GM19372 (cell line): ENCODE data around the gene SLC2A2.
A peak's percentile ranks its signal among the peaks of the same experiment; 100 is the strongest.
"Not testable (repeated sequence)": the region's sequence is repeated elsewhere in the genome, so short reads cannot be mapped to it uniquely, and the experiment has no call there.

Experiments
- ATAC-seq: cut with Tn5 transposase; IDR thresholded peaks from one replicate; pipeline ENCODE4 v1.9.1; 2021; ENCODE audit warnings: mild to moderate bottlenecking, low read depth, moderate library complexity; ENCODE audit not compliant: unreplicated experiment

Gene SLC2A2

DNA sequence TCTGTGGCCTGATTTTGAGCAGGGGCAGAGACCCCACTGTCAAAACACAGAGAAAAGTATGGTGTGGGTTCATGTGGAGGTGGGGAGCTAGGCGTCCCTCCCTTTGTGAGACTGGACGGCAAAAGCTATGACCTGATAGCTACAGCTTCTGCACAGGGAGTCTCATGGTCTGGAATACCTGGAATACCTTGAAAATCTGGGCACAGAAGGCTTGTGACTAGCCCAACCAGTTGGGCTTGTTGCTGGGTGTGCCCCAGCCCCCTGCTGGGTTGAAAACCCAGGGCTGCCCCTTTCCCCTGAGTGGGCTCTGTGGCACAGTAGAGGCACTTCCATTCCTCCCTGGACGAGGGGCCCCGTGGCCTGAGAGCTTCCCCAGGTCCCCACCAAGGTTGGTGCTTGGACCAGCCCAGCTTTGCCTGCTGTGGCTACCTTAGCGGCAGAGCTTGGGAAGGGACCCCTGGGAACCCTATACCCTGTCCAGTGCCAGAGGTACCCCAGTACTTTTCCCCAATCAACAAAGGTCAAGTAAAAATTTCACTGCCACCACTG, 37.3 kb downstream of the SLC2A2 start:
- ATAC-seq, result no peak

DNA sequence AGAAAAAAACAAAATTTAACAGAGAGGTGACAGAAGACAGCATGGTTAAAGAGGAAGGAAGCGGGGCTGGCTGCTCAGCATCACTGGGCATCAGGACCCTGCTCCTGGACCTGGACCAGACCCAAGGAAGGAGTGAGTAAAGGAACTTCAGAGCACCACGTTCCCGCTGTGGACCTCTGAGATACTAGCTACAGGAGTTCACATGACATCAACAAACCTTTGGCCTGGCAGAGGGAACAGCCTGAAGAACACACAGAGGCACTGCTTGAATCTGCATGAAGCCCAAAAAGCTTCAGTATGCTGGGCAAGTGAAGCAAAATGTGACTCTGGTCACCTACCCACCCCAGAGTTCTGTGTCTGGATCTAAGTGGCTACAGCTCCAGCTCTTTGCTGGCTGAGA, 38.1 kb downstream of the SLC2A2 start:
- no peak for ATAC-seq

DNA sequence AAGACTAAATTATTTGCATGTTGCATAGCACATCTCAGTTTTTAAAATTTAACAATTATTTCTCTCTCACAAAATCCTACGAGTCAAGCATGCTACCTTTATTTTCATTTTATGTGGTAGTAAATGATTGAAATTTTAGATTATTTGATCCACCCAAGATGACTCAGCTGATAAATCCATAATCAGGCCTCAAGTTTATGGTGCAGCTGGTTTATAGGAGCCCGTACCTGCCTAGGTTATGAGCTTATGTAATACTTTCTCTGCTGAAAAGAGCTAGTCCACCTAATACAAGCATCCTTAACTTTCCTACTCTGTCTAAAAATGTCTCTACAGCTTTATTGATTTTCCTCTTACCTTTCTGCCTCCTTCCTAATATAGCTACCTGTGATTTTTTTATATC, 41.2 kb downstream of the SLC2A2 start:
- ATAC-seq, result no peak

- peak; percentile 98 for ATAC-seq
Measured at GRCh38 chr3:170982733-170983132, 43.8 kb downstream of the SLC2A2 start.

DNA sequence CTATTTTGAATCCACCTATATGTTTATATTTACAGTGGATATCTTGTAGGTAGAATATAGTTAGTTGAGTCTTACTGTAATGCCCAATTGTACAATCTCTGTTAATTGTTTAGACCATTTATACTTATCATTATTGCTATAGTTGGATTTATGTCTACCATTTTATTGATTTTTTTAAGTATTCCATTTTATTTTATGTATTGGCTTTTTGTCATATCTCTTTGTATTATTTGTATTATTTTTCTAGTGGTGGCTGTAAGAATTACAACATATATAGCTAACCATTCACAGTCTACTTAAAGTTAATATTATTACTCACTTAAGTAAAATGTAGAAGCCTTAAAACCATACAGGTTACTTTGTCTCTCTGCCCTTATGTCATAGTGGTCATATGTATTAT, 46.1 kb downstream of the SLC2A2 start:
- ATAC-seq, result no peak

GRCh38 chr3:170977949-170978745, 48.4 kb downstream of the SLC2A2 start:
- no peak for ATAC-seq

GRCh38 chr3:170976190-170976519, 50.4 kb downstream of the SLC2A2 start:
- ATAC-seq, result no peak

DNA sequence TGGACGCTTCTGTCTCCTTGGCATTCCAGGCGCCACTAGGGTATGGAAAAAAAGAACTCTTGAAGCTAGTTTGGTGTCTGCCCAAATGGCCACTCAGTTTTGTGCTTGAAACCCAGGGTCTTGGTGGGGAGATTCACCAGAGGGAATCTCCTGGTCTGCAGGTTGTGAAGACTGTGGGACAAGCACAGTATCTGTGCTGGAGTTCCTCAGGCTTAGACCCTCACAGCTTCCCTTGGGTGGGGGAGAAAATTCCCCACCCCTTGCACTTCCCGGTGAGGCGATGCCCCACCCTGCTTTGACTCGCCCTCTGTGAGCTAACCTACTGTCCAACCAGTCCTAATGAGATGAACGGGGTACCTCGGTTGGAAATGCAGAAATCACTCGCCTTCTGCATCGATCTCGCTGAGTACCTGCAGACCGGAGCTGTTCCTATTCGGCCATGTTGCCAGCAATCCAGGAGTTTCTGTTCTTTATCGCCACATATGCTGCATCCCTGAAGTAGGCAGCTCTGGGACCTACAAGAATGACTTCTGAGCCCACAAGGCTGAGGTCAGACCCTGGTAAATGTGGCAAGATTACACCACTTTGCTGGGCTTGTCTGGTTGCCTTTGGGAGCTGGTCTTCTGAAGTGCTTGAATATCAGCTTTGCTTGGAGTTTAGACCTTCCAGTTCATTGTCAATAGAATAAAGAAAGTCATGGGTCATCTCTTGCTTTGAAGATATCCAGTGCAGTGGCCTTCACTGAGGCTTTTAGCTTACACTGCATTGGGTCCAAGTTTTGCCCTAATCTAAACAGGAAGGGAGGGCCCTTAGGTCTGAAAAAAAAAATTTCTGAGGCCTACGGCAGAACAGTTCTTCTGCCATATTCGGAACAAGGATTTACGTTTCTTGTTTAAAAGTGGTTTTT, 51.0 kb downstream of the SLC2A2 start:
- ATAC-seq, result no peak

DNA sequence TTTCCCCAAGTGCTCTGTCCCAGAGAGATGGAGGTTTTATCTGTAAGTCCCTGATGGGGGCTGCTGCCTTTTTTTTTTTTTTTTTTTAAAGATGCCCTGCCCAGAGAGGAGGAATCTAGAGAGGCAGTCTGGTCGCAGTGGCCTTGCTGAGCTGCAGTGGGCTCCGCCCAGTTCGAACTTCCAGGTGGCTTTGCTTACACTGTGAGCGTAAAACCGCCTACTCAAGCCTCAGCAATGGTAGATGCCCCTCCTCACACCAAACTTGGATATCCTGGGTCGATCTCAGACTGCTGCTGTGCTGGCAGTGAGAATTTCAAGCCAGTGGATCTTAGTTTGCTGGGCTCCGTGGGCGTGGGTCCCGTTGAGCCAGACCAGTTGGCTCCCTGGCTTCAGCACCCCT, 51.6 kb downstream of the SLC2A2 start:
- no peak for ATAC-seq

GRCh38 chr3:170972917-170973316, 53.6 kb downstream of the SLC2A2 start:
- not testable (repeated sequence) for ATAC-seq

GRCh38 chr3:170967126-170967525, 59.4 kb downstream of the SLC2A2 start:
- ATAC-seq, result no peak

DNA sequence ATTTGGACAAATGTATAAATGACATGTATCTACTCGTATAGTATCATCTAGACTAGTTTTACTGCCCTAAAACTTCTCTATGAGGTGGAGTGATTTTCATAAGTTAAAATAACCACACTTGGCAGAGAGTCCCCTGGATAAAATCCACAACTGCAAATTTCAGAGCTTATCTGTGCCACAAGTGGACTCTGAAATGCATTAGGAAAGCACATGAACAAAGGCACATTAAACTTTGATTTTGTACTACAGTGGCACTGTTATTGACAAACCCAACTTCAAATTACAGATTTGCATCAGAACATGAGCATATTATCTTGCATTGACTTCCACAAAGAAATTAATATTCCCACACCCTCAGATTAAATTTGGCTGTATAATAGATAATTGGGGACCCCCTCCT, 60.0 kb downstream of the SLC2A2 start:
- no peak for ATAC-seq

DNA sequence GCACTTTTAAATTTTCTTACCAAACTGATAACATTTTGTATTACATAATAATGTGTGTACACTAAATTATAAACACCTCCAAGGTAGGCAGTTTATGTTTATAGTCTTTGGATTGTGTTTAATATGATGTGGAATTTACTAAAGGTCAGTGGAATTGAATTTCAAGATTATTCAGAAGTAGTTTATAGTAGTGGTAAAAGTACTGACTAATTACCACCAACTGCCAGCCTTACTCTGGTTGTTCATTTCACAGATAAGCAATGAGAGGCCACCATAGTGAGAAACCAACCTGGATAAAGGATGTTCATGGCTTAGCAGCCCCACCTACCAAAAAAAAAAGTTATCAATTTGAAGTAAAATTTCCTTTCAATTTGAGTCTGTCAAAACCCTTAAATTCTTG, 64.1 kb downstream of the SLC2A2 start:
- no peak for ATAC-seq

- ATAC-seq, result no peak
Measured at GRCh38 chr3:170961616-170962400, 64.7 kb downstream of the SLC2A2 start.

GRCh38 chr3:170959457-170959856, 67.1 kb downstream of the SLC2A2 start:
- ATAC-seq, result no peak

DNA sequence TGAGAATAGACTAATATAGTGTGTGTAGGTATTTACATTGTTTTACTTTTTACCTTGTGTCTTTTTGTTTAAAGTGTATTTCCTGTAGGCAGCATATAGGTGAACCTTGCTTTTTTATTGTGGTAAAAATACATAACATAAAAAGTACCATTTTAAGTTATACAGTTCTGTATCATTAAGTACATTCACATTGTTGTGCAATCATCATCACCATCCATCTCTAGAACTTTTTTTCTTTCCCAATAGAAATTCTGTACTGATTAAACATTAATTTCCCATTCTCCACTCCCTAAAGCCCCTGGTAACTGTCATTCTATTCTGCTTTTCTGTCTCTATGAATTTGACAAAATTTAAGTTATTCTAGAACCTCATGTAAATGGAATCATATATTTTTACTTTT, 69.9 kb downstream of the SLC2A2 start:
- no peak for ATAC-seq

GRCh38 chr3:170953736-170954135, 72.8 kb downstream of the SLC2A2 start:
- ATAC-seq, result no peak

GRCh38 chr3:170953229-170953628, 73.3 kb downstream of the SLC2A2 start:
- ATAC-seq, result no peak

- no peak for ATAC-seq
Measured at GRCh38 chr3:170949211-170949610, 77.3 kb downstream of the SLC2A2 start.

DNA sequence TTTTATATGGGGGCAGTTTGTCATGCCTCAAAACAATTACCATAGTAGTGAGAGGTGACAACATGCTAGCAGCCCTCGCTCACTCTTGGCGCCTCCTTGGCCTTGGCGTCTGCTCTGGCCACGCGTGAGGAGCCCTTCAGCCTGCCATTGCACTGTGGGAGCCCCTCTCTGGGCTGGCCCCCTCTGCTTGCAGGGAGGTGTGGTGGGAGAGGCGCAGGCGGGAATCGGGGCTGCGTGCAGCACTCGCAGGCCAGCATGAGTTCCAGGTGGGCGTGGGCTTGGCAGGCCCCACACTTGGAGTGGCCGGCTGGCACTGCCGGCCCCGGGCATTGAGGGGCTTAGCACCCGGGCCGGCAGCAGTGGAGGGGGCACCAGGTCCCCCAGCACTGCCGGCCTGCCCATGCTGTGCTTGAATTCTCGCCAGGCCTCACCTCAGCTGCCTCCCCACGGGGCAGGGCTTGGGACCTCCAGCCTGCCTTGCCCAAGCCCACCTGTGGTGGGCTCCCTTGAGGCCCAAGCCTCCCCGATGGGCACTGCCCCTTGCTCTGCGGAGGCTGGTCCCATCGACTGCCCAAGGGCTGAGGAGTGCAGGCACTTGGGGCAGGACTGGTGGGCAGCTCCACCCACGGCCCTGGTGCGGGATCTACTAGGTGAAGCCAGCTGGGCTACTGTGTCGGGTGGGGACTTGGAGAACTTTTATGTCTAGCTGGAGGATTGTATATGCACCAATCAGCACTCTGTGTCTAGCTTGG, 79.3 kb downstream of the SLC2A2 start:
- no peak for ATAC-seq
